B cell (primary cell): ENCODE measurements around the gene FLYWCH2. TPM values are rescaled to one million over a fixed set of nuclear protein-coding genes. Genes with fewer than 3 reads are reported as not detected.

Experiments used
- ATAC-seq: fragments of 200-7000 bp; cut with Tn5 transposase; one replicate; pipeline ENCODE4 v1.10.0; 2021; ENCODE audit warnings: low read depth, mild to moderate bottlenecking, moderate number of reproducible peaks, moderate library complexity
- CTCF ChIA-PET: fragments of 350-600 bp; sonication (Branson Sonifier 250); formaldehyde crosslinking; loops from one replicate; lab custom pipeline; 2021; ENCODE audit warnings: antibody characterized with exemption, inconsistent platforms; lab: Charles Lee
- POLR2A ChIA-PET: fragments of 350-600 bp; sonication (Branson Sonifier 250); formaldehyde crosslinking; loops from one replicate; lab custom pipeline; 2021; ENCODE audit warnings: antibody characterized with exemption; lab: Charles Lee
- DNase-seq: peaks from one replicate; pipeline ENCODE4 v3.0.0; 2013
- H2AFZ ChIP-seq: 2 replicates; pipeline ENCODE4 v1.6.1; 2012; ENCODE audit warnings: mild to moderate bottlenecking, low read depth, low read length; ENCODE audit not compliant: insufficient read depth, poor library complexity, severe bottlenecking
- H3K27ac ChIP-seq, 2 donors: 1 replicate in 1 of 2; 2 replicates in 1 of 2; pipeline ENCODE4 v1.5.1; 2012 to 2013; ENCODE audit warnings: low read length in 2 of 2, mild to moderate bottlenecking in 2 of 2, moderate library complexity in 1 of 2
- H3K27me3 ChIP-seq, 4 experiments: fragments of 200-600 bp in 1 of 4; sonication (generic) in 1 of 4; replicated peaks in 1 of 4; 1 replicate in 2 of 4; 2 replicates in 2 of 4; pipeline versions ENCODE4 v1.6.1 to v1.7.0; 2013 to 2016; ENCODE audit warnings: low read length in 3 of 4, mild to moderate bottlenecking in 2 of 4, mixed read lengths in 1 of 4, moderate library complexity in 1 of 4; ENCODE audit not compliant: insufficient read depth in 4 of 4, control insufficient read depth in 3 of 4; ENCODE audit errors: control extremely low read depth in 1 of 4
- H3K36me3 ChIP-seq, 2 experiments: replicated peaks in 1 of 2; 1 replicate in 1 of 2; 2 replicates in 1 of 2; pipeline versions ENCODE4 v1.6.1 to v1.7.1; 2013; ENCODE audit warnings: low read length in 1 of 2; ENCODE audit not compliant: insufficient read depth in 2 of 2, control insufficient read depth in 1 of 2; ENCODE audit errors: control extremely low read depth in 1 of 2, extremely low read depth in 1 of 2
- H3K4me1 ChIP-seq, 2 donors: fragments of 200-600 bp in 1 of 2; sonication (generic) in 1 of 2; 1 replicate in 1 of 2; 2 replicates in 1 of 2; pipeline versions ENCODE4 v1.5.1 to v1.6.1; 2013 to 2017; ENCODE audit warnings: low read length in 2 of 2; ENCODE audit not compliant: control insufficient read depth in 2 of 2, insufficient read depth in 2 of 2
- H3K4me2 ChIP-seq: replicated peaks from 2 replicates; pipeline ENCODE3; 2012; ENCODE audit warnings: mild to moderate bottlenecking, low read depth, low read length; ENCODE audit not compliant: poor library complexity, severe bottlenecking
- H3K4me3 ChIP-seq, 5 experiments: fragments of 200-600 bp in 1 of 5; sonication (generic) in 1 of 5; 1 replicate in 3 of 5; 2 replicates in 2 of 5; pipeline versions ENCODE4 v1.5.1 to v1.7.0; 2011 to 2016; ENCODE audit warnings: low read length in 4 of 5, mild to moderate bottlenecking in 4 of 5, low read depth in 2 of 5, control low read depth in 1 of 5, moderate library complexity in 1 of 5; ENCODE audit not compliant: insufficient read depth in 1 of 5; ENCODE audit errors: control extremely low read depth in 1 of 5, extremely low read depth in 1 of 5
- H3K79me2 ChIP-seq: fragments of 200-600 bp; sonication (generic); one replicate; pipeline ENCODE4 v1.6.0; 2016; ENCODE audit warnings: low read length; ENCODE audit not compliant: control insufficient read depth, insufficient read depth
- H3K9ac ChIP-seq: fragments of 200-600 bp; sonication (generic); 2 replicates; pipeline ENCODE4 v1.6.1; 2017; ENCODE audit warnings: mild to moderate bottlenecking, low read length, moderate library complexity
- H3K9me3 ChIP-seq, 3 donors: one replicate each; pipeline versions ENCODE4 v1.6.1 to v1.7.1; 2013; ENCODE audit warnings: low read length in 2 of 3; ENCODE audit not compliant: control insufficient read depth in 2 of 3, insufficient read depth in 1 of 3; ENCODE audit errors: control extremely low read depth in 1 of 3
- H4K20me1 ChIP-seq: 2 replicates; pipeline ENCODE4 v1.6.0; 2012; ENCODE audit warnings: mild to moderate bottlenecking, low read length; ENCODE audit not compliant: insufficient read depth, control insufficient read depth, poor library complexity, severe bottlenecking
- H3K27ac Mint-ChIP-seq: one replicate; pipeline ENCODE4 v1.8.0; 2021; ENCODE audit warnings: mixed read lengths
- H3K27me3 Mint-ChIP-seq: one replicate; pipeline ENCODE4 v1.8.0; 2021; ENCODE audit warnings: mixed read lengths
- H3K4me1 Mint-ChIP-seq: one replicate; pipeline ENCODE4 v1.8.0; 2021; ENCODE audit warnings: mixed read lengths
- H3K4me3 Mint-ChIP-seq: one replicate; pipeline ENCODE4 v1.8.0; 2021; ENCODE audit warnings: mixed read lengths
- H3K9me3 Mint-ChIP-seq: one replicate; pipeline ENCODE4 v1.8.0; 2022; ENCODE audit warnings: mixed read lengths; ENCODE audit not compliant: insufficient read depth
- CTCF ChIP-seq: fragments of 200-600 bp; IDR thresholded peaks from one replicate; pipeline ENCODE4 v1.8.0; 2022; ENCODE audit warnings: antibody characterized with exemption, mild to moderate bottlenecking
- EZH2 ChIP-seq: IDR thresholded peaks from 2 replicates; pipeline ENCODE4 v1.6.1; 2012; ENCODE audit warnings: borderline replicate concordance, low read depth, mild to moderate bottlenecking, moderate library complexity, low read length; ENCODE audit not compliant: insufficient read depth, poor library complexity, severe bottlenecking
- WGBS: methylation state at CpG from one replicate; pipeline ENCODE4 v1.1.5; 2013; ENCODE audit warnings: missing lambda C conversion rate; ENCODE audit not compliant: insufficient coverage; 5-methylcytosine and 5-hydroxymethylcytosine counted together
- intact Hi-C: fragments of 100-400 bp; cut with micrococcal nuclease; formaldehyde crosslinking; loops from one replicate; pipeline ENCODE4 v1.10.0; 2022
- polyA plus RNA-seq: library from polyadenylated mRNA; depleted of rRNA; stranded (reverse); fragments of >200 nt; gene quantifications from 2 replicates; pipeline ENCODE4 v1.2.3, GENCODE V29; 2012
- total RNA-seq, 2 donors: library from RNA; stranded (reverse); fragments of 120-200 nt in 1 of 2; gene quantifications; 1 replicate in 1 of 2; 2 replicates in 1 of 2; pipeline versions ENCODE4 v1.2.3 to v1.2.4, GENCODE V29; 2013 to 2022

FLYWCH2 gene
- total and polyA plus RNA-seq, 2 donors (not counting 1 experiment from before 2014, with no cell fraction given) = 22.3 to 24.1 TPM

- H3K27me3 Mint-ChIP-seq = no peaks in the 10 kb centered on the region
- H3K4me3 ChIP-seq = no peak overlapping the region
- H3K27ac ChIP-seq = no peak overlapping the region
- peak overlapping the region; percentile 96 for H3K4me3 Mint-ChIP-seq
- peaks cover 0 to 7% of the 10 kb centered on the region in 2 experiments for H3K36me3 ChIP-seq
- no peak for TF ChIP-seq EZH2
- no peak for TF ChIP-seq CTCF
- H3K4me1 Mint-ChIP-seq = peaks cover 21% of the 10 kb centered on the region
- peaks cover 11 to 17% of the 10 kb centered on the region in 2 donors for H3K4me1 ChIP-seq
- no peak overlapping the region for H2AFZ ChIP-seq
- ChIA-PET CTCF (interaction anchor here (1.0 to 1.4 kb wide), 3 partner anchors 13 to 45 kb away, joined by 3 to 5 read pairs (median 3); no protein-coding TSS in a partner anchor), POLR2A (no interaction called here)
- no peak for ATAC-seq
- peaks cover 0 to 3% (median 0%) of the 10 kb centered on the region in 3 donors for H3K9me3 ChIP-seq
- H3K27me3 ChIP-seq = no peaks in the 10 kb centered on the region
- H3K27ac Mint-ChIP-seq = no peak overlapping the region
- H4K20me1 ChIP-seq = no peaks in the 10 kb centered on the region
- 97% methylated on average over 5 of the region's 7 CpGs for WGBS
- H3K9ac ChIP-seq = no peak overlapping the region
- peaks cover 10% of the 10 kb centered on the region for H3K79me2 ChIP-seq
- DNase-seq = no peak
- intact Hi-C loops = no loop called here
- no peaks in the 10 kb centered on the region for H3K9me3 Mint-ChIP-seq
- H3K4me2 ChIP-seq = no peak overlapping the region
Measured at GRCh38 chr16:2913603-2914002, 30.6 kb downstream of the FLYWCH2 start.

GRCh38 chr16:2914233-2914632, 31.2 kb downstream of the FLYWCH2 start:
- Mint-ChIP-seq H3K4me1 (peaks cover 21% of the 10 kb centered on the region), H3K27ac (no peak overlapping the region), H3K27me3 (no peaks in the 10 kb centered on the region), H3K9me3 (no peaks in the 10 kb centered on the region), H3K4me3 (peak overlapping the region; percentile 19)
- DNase-seq = no peak
- TF ChIP-seq EZH2 (no peak), CTCF (no peak)
- CTCF ChIA-PET = interaction anchor here (0.8 to 1.4 kb wide), 4 partner anchors 13 to 76 kb away, joined by 3 to 5 read pairs (median 3); no protein-coding TSS in a partner anchor
- no peak for ATAC-seq
- Histone ChIP-seq H3K79me2 (peaks cover 10% of the 10 kb centered on the region), H3K4me1 (peaks cover 11 to 17% of the 10 kb centered on the region in 2 donors), H3K36me3 (peaks cover 0 to 7% of the 10 kb centered on the region in 2 experiments), H3K9me3 (peaks cover 0 to 3% (median 0%) of the 10 kb centered on the region in 3 donors), H3K9ac (no peak overlapping the region), H4K20me1 (no peaks in the 10 kb centered on the region), H2AFZ (no peak overlapping the region), H3K4me3 (no peak overlapping the region), H3K4me2 (no peak overlapping the region), H3K27ac (no peak overlapping the region), H3K27me3 (no peaks in the 10 kb centered on the region)
- POLR2A ChIA-PET = no interaction called here
- 89% methylated on average over 12 of the region's 12 CpGs for WGBS
- intact Hi-C loops = no loop called here
